Measurements from ENCODE around the gene DNMT1.

The DNMT1 gene

DNA sequence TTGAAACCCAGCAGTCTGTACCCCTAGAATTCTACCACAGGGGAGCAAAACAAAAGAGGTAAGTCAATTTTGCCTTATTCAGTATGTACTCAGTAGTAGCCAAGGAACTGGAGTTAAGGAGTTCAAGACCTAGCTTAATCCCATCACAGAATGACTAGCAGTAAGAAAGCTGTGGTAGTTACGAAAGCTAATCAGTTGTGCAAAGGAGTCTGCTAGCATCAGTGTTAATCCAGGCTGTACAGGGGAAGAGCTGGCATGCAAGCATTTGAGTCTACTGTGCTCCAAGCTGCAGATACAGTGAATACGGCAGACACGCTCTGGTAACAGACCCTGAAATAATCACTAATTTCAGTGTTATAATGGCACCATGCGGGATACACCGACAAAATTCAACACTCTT lies 4.7 kb downstream of the DNMT1 start:
- no peak overlapping the region for H3K27ac ChIP-seq
- TF ChIP-seq, protein P1, sequence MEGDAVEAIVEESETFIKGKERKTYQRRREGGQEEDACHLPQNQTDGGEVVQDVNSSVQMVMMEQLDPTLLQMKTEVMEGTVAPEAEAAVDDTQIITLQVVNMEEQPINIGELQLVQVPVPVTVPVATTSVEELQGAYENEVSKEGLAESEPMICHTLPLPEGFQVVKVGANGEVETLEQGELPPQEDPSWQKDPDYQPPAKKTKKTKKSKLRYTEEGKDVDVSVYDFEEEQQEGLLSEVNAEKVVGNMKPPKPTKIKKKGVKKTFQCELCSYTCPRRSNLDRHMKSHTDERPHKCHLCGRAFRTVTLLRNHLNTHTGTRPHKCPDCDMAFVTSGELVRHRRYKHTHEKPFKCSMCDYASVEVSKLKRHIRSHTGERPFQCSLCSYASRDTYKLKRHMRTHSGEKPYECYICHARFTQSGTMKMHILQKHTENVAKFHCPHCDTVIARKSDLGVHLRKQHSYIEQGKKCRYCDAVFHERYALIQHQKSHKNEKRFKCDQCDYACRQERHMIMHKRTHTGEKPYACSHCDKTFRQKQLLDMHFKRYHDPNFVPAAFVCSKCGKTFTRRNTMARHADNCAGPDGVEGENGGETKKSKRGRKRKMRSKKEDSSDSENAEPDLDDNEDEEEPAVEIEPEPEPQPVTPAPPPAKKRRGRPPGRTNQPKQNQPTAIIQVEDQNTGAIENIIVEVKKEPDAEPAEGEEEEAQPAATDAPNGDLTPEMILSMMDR (conservative IDR thresholded peaks at IDR 0.05; ENCODE audit: low read depth), result no peak
- CTCF ChIA-PET, result interaction anchor here (0.6 kb wide), 1 partner anchor 1871 kb away, joined by 3 read pairs; no protein-coding TSS in a partner anchor
- POLR2A ChIA-PET (ENCODE audit: low non-redundant PET), result interaction anchor here (0.6 kb wide), 1 partner anchor 29 kb away, joined by 3 read pairs; no protein-coding TSS in a partner anchor
- DNase-seq (ENCODE audit: low spot score), result no peak

GRCh38 chr19:10189616-10190015 lies 5.1 kb downstream of the DNMT1 start:
- H3K27ac ChIP-seq, result no peak overlapping the region
- TF ChIP-seq, protein P1 (conservative IDR thresholded peaks at IDR 0.05; ENCODE audit: low read depth), result no peak
- ChIA-PET CTCF (interaction anchor here (0.6 kb wide), 1 partner anchor 1871 kb away, joined by 3 read pairs; no protein-coding TSS in a partner anchor), POLR2A (ENCODE audit: low non-redundant PET) (interaction anchor here (0.6 to 0.7 kb wide), 3 partner anchors 30 to 685 kb away, joined by 3 to 5 read pairs (median 3); no protein-coding TSS in a partner anchor)
- DNase-seq (ENCODE audit: low spot score), result no peak

DNA sequence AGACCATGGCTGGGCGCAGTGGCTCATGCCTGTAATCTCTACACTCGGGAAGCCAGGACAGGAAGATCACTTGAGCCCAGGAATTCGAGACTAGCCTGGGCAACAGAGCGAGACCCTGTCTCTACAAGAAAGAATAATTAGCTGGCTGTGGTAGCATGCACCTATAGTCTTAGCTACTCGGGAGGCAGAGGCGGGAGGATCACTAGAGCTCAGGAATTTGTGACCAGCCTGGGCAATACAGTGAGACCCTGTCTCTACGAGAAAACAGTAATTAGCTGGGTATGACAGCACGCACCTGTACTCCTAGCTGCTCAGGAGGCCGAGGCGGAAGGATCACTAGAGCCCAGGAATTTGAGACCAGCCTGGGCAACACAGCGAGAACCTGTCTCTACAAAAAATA lies 7.4 kb downstream of the DNMT1 start:
- peak overlapping the region; percentile 34 for H3K27ac ChIP-seq
- CTCF ChIA-PET, result no interaction called here
- TF ChIP-seq, protein P1 (conservative IDR thresholded peaks at IDR 0.05; ENCODE audit: low read depth), result no peak
- POLR2A ChIA-PET (ENCODE audit: low non-redundant PET), result interaction anchor here (0.6 kb wide), 2 partner anchors 10 to 13 kb away, joined by 3 to 6 read pairs; no protein-coding TSS in a partner anchor
- no peak for DNase-seq (ENCODE audit: low spot score)

DNA sequence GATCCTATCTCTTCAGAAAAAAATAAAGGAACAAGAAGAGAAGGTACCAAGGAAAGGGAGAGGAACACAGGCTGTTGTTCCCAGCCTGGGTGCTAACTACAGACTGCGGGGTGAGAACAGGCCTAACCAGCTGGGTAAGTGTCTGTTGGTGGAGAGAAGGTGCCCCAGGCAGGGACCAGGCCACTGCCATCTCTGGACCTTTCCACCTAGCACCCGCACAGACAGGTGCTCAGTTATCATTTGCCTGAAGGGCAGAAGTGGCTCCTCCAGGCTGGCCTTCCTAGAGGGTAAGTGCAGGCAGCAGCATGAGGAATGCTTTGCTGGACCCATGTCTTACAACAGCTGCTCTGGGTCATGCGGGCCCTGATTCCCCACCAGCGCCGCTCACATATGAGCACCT lies 10.1 kb downstream of the DNMT1 start:
- DNase-seq (ENCODE audit: low spot score), result peak; percentile 13
- ChIA-PET POLR2A (ENCODE audit: low non-redundant PET) (no interaction called here), CTCF (interaction anchor here (0.8 to 0.9 kb wide), 2 partner anchors 65 to 74 kb away, joined by 3 to 4 read pairs; no protein-coding TSS in a partner anchor)
- TF ChIP-seq, protein P1 (conservative IDR thresholded peaks at IDR 0.05; ENCODE audit: low read depth), result no peak
- peak overlapping the region; percentile 45 for H3K27ac ChIP-seq

GRCh38 chr19:10183926-10184325 lies 10.8 kb downstream of the DNMT1 start:
- peak overlapping the region; percentile 45 for H3K27ac ChIP-seq
- TF ChIP-seq, protein P1 (conservative IDR thresholded peaks at IDR 0.05; ENCODE audit: low read depth), result no peak
- ChIA-PET CTCF (no interaction called here), POLR2A (ENCODE audit: low non-redundant PET) (interaction anchor here (0.8 kb wide), 1 partner anchor 13 kb away, joined by 3 read pairs; no protein-coding TSS in a partner anchor)
- no peak for DNase-seq (ENCODE audit: low spot score)

DNA sequence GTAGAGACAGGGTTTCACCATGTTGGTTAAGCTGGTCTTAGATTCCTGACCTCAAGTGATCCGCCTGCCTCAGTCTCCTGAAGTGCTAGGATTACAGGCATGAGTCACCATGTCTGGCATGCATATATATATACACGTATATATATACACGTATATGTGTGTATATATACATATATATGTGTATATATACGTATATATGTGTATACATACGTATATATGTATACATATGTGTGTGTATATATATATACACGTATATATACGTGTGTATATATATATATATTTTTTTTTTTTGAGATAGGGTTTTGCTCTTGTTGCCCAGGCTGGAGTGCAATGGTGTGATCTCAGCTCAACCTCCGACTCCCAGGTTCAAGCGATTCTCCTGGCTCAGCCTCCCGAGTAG lies 11.9 kb downstream of the DNMT1 start:
- TF ChIP-seq, protein P1 (conservative IDR thresholded peaks at IDR 0.05; ENCODE audit: low read depth), result no peak
- DNase-seq (ENCODE audit: low spot score), result no peak
- ChIA-PET CTCF (no interaction called here), POLR2A (ENCODE audit: low non-redundant PET) (no interaction called here)
- H3K27ac ChIP-seq, result no peak overlapping the region

Data from RWPE1 (cell line).